Measurements from ENCODE around the gene TCP11.

TCP11 gene

GRCh38 chr6:35173044-35173426 is 31.9 kb upstream of the TCP11 start:
- DNase-seq (ENCODE audit: low read depth) = no peak

GRCh38 chr6:35170891-35171290 is 29.8 kb upstream of the TCP11 start:
- DNase-seq (ENCODE audit: low read depth) = no peak

- no peak for DNase-seq (ENCODE audit: low read depth)
Observed at GRCh38 chr6:35170166-35170565, 29.0 kb upstream of the TCP11 start.

- DNase-seq (ENCODE audit: low read depth) = no peak
Observed at GRCh38 chr6:35168461-35168861, 27.3 kb upstream of the TCP11 start.

- no peak for DNase-seq (ENCODE audit: low read depth)
Observed at GRCh38 chr6:35167505-35167904, 26.4 kb upstream of the TCP11 start.

GRCh38 chr6:35166520-35166919 is 25.4 kb upstream of the TCP11 start:
- DNase-seq (ENCODE audit: low read depth) = no peak

GRCh38 chr6:35166116-35166515 is 25.0 kb upstream of the TCP11 start:
- DNase-seq (ENCODE audit: low read depth) = no peak

- DNase-seq (ENCODE audit: low read depth) = no peak
Observed at GRCh38 chr6:35165630-35166071, 24.5 kb upstream of the TCP11 start.

- DNase-seq (ENCODE audit: low read depth) = no peak
Observed at GRCh38 chr6:35164868-35165267, 23.7 kb upstream of the TCP11 start.

- no peak for DNase-seq (ENCODE audit: low read depth)
Observed at GRCh38 chr6:35164277-35164676, 23.1 kb upstream of the TCP11 start.

- DNase-seq (ENCODE audit: low read depth) = no peak
Observed at GRCh38 chr6:35163836-35164235, 22.7 kb upstream of the TCP11 start.

GRCh38 chr6:35161776-35162607 is 20.9 kb upstream of the TCP11 start:
- DNase-seq (ENCODE audit: low read depth) = no peak

- DNase-seq (ENCODE audit: low read depth) = no peak
Observed at GRCh38 chr6:35161266-35161665, 20.1 kb upstream of the TCP11 start.

- no peak for DNase-seq (ENCODE audit: low read depth)
Observed at GRCh38 chr6:35160642-35161041, 19.5 kb upstream of the TCP11 start.

- DNase-seq (ENCODE audit: low read depth) = no peak
Observed at GRCh38 chr6:35158520-35158919, 17.4 kb upstream of the TCP11 start.

GRCh38 chr6:35154947-35155346 is 13.8 kb upstream of the TCP11 start:
- DNase-seq (ENCODE audit: low read depth) = no peak

- no peak for DNase-seq (ENCODE audit: low read depth)
Observed at GRCh38 chr6:35154262-35154661, 13.1 kb upstream of the TCP11 start.

GRCh38 chr6:35152067-35152707 is 11.0 kb upstream of the TCP11 start:
- no peak for DNase-seq (ENCODE audit: low read depth)

- DNase-seq (ENCODE audit: low read depth) = no peak
Observed at GRCh38 chr6:35151466-35151865, 10.3 kb upstream of the TCP11 start.

- no peak for DNase-seq (ENCODE audit: low read depth)
Observed at GRCh38 chr6:35149891-35150566, 8.9 kb upstream of the TCP11 start.

- DNase-seq (ENCODE audit: low read depth) = no peak
Observed at GRCh38 chr6:35148167-35148741, 7.1 kb upstream of the TCP11 start.

- no peak for DNase-seq (ENCODE audit: low read depth)
Observed at GRCh38 chr6:35147486-35147885, 6.3 kb upstream of the TCP11 start.

- DNase-seq (ENCODE audit: low read depth) = no peak
Observed at GRCh38 chr6:35147026-35147425, 5.9 kb upstream of the TCP11 start.

All from stimulated activated CD8-positive, alpha-beta memory T cell treated with anti-CD3 and anti-CD28 coated beads, Interleukin-15, amount 100 ng/mL, for 24 hours (primary cell).